Activated T-helper 1 cell treated with anti-CD3 and anti-CD28 coated beads, Interleukin-12 subunit alpha, Interleukin-12 subunit beta, Interleukin-2, Interleukin-4 antibody, amounts not matched to agents 30 ng/mL and 10 ng/mL and 1 ng/mL, durations not matched to agents 14 hours and 24 hours and 36 hours (primary cell): ENCODE data around the gene CCAR1. TPM values are rescaled to one million over a fixed set of nuclear protein-coding genes. Genes with fewer than 3 reads are reported as not detected.
"Not testable (repeated sequence)": the region's sequence is repeated elsewhere in the genome, so short reads cannot be mapped to it uniquely, and the experiment has no call there.

Experiments
- DNase-seq: peaks from one replicate; pipeline ENCODE4 v3.0.0; 2021; ENCODE audit warnings: low spot score
- H3K27ac Mint-ChIP-seq: one replicate; pipeline ENCODE4 v1.8.0; 2021; ENCODE audit warnings: mild to moderate bottlenecking, mixed read lengths
- H3K27me3 Mint-ChIP-seq: one replicate; pipeline ENCODE4 v1.8.0; 2022; ENCODE audit warnings: mild to moderate bottlenecking, moderate library complexity, mixed read lengths; ENCODE audit not compliant: insufficient read depth
- H3K36me3 Mint-ChIP-seq: one replicate; pipeline ENCODE4 v1.8.0; 2021; ENCODE audit warnings: low read depth, mixed read lengths
- H3K4me1 Mint-ChIP-seq: one replicate; pipeline ENCODE4 v1.8.0; 2021; ENCODE audit warnings: low read depth, mixed read lengths
- H3K4me3 Mint-ChIP-seq: one replicate; pipeline ENCODE4 v1.8.0; 2021; ENCODE audit warnings: mild to moderate bottlenecking, moderate library complexity, mixed read lengths
- H3K9me3 Mint-ChIP-seq: one replicate; pipeline ENCODE4 v1.8.0; 2021; ENCODE audit warnings: mixed read lengths
- intact Hi-C: fragments of 100-400 bp; cut with micrococcal nuclease; formaldehyde crosslinking; loops from one replicate; pipeline ENCODE4 v1.15.1; 2024
- total RNA-seq: library from RNA; stranded (reverse); gene quantifications from 2 replicates; pipeline ENCODE4 v1.2.3, GENCODE V29; 2022

Gene CCAR1
- total RNA-seq, 1 donor from 2014 or later, result 106 TPM

DNA sequence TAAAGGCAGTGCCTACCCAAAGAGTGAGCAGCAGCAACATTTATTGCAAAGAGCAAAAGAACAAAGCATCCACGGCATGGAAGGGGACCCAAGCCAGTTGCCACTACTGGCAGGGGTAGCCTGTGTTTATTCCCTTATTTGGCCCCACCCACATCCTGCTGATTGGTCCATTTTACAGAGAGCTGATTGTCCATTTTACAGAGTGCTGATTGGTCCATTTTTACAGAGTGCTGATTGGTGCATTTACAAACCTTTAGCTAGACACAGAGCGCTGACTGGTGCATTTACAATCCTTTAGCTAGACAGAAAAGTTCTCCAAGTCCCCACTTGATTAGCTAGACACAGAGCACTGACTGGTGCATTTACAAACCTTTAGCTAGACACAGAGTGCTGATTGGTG is 101.6 kb downstream of the CCAR1 start:
- H3K4me3 Mint-ChIP-seq, H3K4me1 Mint-ChIP-seq, H3K36me3 Mint-ChIP-seq, H3K27ac Mint-ChIP-seq, intact Hi-C loops, DNase-seq, H3K27me3 Mint-ChIP-seq, H3K9me3 Mint-ChIP-seq: not testable (repeated sequence)

- Mint-ChIP-seq H3K36me3 (no peaks in the 10 kb centered on the region), H3K27ac (no peak within 1 kb of the TSS), H3K9me3 (no peaks in the 10 kb centered on the region), H3K4me1 (no peaks in the 10 kb centered on the region), H3K4me3 (peak within 1 kb of the TSS; percentile 80), H3K27me3 (peaks cover 33% of the 10 kb centered on the region)
- DNase-seq, result peak; percentile 40
- intact Hi-C loops, result loop anchor here (1.0 to 5.0 kb wide), 2 partner anchors 74 to 275 kb away; partner anchors contain the start of gene DDX50
These were observed 105.9 kb downstream of the CCAR1 start, which contains the start of gene STOX1 for GRCh38 chr10:68826764-68827591. TSS of gene STOX1 (plus strand) at chr10:68827531. CDS start at chr10:68827624, 93 bp downstream.

GRCh38 chr10:68827592-68827959 is 106.5 kb downstream of the CCAR1 start:
- peaks cover 35% of the 10 kb centered on the region for H3K27me3 Mint-ChIP-seq
- H3K36me3 Mint-ChIP-seq, H3K27ac Mint-ChIP-seq, H3K4me3 Mint-ChIP-seq, DNase-seq, H3K9me3 Mint-ChIP-seq, H3K4me1 Mint-ChIP-seq: not testable (repeated sequence)
- intact Hi-C loops, result loop anchor here (1.0 to 5.0 kb wide), 2 partner anchors 74 to 275 kb away; partner anchors contain the start of gene DDX50

DNA sequence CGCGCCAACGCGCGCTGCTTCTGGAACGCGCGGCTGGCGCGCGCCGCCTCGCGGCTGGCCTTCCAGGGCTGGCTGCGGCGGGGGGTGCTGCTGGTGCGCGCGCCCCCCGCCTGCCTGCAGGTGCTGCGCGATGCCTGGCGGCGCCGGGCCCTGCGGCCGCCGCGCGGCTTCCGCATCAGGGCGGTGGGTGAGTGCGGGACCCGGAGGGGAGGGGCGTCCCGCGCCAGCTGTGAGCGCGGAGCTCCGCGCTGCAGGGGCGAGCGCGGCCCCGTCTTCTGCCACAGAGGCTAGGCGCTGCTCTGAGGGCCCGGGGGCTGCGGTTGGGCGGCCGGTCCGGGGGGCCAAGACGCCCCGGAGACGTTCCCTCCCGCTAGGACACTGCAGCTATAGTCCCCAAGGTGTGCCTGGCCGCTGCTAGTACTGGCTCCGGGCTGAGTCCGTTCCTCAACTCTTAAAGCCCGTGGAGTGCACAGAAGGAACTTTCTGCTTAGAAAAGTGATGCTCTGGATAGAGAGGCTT is 107.1 kb downstream of the CCAR1 start:
- Mint-ChIP-seq H3K27me3 (peaks cover 37% of the 10 kb centered on the region), H3K4me3 (peak overlapping the region; percentile 53)
- not testable (repeated sequence) for H3K9me3 Mint-ChIP-seq, DNase-seq, H3K4me1 Mint-ChIP-seq, H3K27ac Mint-ChIP-seq, H3K36me3 Mint-ChIP-seq
- intact Hi-C loops, result loop anchor here (5.0 kb wide), 1 partner anchor 276 kb away; no protein-coding TSS in a partner anchor

- Mint-ChIP-seq H3K9me3 (no peaks in the 10 kb centered on the region), H3K4me1 (no peaks in the 10 kb centered on the region), H3K4me3 (peak overlapping the region; percentile 53), H3K36me3 (no peaks in the 10 kb centered on the region), H3K27me3 (peaks cover 37% of the 10 kb centered on the region), H3K27ac (no peak overlapping the region)
- no peak for DNase-seq
- intact Hi-C loops, result loop anchor here (5.0 kb wide), 1 partner anchor 277 kb away; no protein-coding TSS in a partner anchor
These were observed 107.8 kb downstream of the CCAR1 start for GRCh38 chr10:68828833-68829232.

- DNase-seq, result no peak
- Mint-ChIP-seq H3K27me3 (peaks cover 41% of the 10 kb centered on the region), H3K4me1 (no peaks in the 10 kb centered on the region), H3K4me3 (no peak overlapping the region), H3K27ac (no peak overlapping the region), H3K9me3 (no peaks in the 10 kb centered on the region), H3K36me3 (no peaks in the 10 kb centered on the region)
- intact Hi-C loops, result loop anchor here (5.0 kb wide), 1 partner anchor 277 kb away; no protein-coding TSS in a partner anchor
These were observed 108.5 kb downstream of the CCAR1 start for GRCh38 chr10:68829521-68829920.

GRCh38 chr10:68829952-68830351 is 108.9 kb downstream of the CCAR1 start:
- Mint-ChIP-seq H3K4me1 (no peaks in the 10 kb centered on the region), H3K9me3 (no peaks in the 10 kb centered on the region), H3K27me3 (peaks cover 41% of the 10 kb centered on the region), H3K27ac (no peak overlapping the region), H3K4me3 (no peak overlapping the region), H3K36me3 (no peaks in the 10 kb centered on the region)
- intact Hi-C loops, result loop anchor here (5.0 kb wide), 1 partner anchor 278 kb away; no protein-coding TSS in a partner anchor
- no peak for DNase-seq

DNA sequence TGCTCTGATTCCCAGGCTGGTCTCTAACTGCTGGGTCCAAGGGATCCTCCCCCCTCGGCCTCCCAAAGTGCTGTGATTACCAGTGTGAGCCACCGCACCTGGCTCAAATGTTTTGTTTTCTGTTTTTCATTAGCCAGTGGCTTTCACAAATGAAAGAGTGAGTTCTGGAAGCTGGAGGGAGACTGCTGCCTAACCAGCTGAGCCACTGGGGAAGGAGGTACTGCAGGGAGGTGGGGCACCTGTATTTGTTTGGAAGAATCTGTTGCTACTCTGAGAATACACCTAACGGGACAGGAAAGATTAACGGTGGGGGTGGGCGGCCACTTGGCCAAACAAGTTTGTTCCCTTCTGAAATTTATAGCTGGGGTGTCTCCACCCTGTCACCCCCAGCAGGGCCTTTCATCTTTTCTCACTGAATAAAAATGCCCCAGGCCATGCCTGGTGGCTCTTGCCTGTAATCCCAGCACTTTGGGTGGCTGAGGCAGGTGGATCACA is 111.0 kb downstream of the CCAR1 start:
- no peak for DNase-seq
- H3K4me3 Mint-ChIP-seq, result no peak overlapping the region
- no peaks in the 10 kb centered on the region for H3K9me3 Mint-ChIP-seq
- H3K36me3 Mint-ChIP-seq, result no peaks in the 10 kb centered on the region
- intact Hi-C loops, result no loop called here
- H3K4me1 Mint-ChIP-seq, result no peaks in the 10 kb centered on the region
- peaks cover 33% of the 10 kb centered on the region for H3K27me3 Mint-ChIP-seq
- H3K27ac Mint-ChIP-seq, result no peak overlapping the region

- intact Hi-C loops, result no loop called here
These were observed 111.6 kb downstream of the CCAR1 start for GRCh38 chr10:68832601-68833000.

DNA sequence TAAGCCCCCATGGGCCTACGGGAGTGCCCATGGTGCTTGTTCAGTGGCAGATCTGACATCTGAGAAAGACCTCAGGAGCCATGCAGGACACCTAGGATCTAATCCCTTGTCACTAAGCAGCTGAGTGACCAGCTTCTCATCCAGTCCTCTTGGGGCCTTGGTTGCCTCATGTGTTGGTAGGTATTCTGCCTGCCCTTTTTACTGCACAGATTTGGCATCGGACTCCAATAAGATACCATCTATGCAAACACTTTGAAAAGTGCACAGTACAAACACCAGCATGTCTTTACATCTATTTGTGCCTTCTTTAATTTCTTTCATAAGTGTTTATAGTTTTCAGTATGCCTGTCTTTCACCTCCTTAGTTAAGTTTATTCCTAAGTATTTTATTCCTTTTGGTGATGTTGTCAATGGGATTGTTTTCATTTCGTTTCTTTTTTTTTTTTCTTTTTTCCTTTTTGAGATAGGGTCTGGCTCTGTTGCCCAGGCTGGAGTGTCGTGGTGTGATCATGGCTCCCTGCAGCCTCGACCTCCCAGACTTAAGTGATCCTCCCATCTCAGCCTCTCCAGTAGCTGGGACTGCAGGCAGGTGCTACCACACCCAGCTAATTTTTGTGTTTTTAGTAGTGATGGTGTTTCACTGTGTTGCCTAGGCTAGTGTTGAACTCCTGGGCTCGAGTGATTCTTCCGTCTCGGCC is 116.7 kb downstream of the CCAR1 start:
- Mint-ChIP-seq H3K4me3 (no peak overlapping the region), H3K36me3 (no peaks in the 10 kb centered on the region), H3K4me1 (no peaks in the 10 kb centered on the region), H3K9me3 (no peaks in the 10 kb centered on the region), H3K27me3 (peaks cover 6% of the 10 kb centered on the region), H3K27ac (no peak overlapping the region)
- DNase-seq, result no peak
- intact Hi-C loops, result no loop called here

More at GRCh38 chr10:68832601-68833000, 111.6 kb downstream of the CCAR1 start:
- H3K36me3 Mint-ChIP-seq, result no peaks in the 10 kb centered on the region
- no peak overlapping the region for H3K27ac Mint-ChIP-seq
- peaks cover 33% of the 10 kb centered on the region for H3K27me3 Mint-ChIP-seq
- H3K9me3 Mint-ChIP-seq, result no peaks in the 10 kb centered on the region
- no peak overlapping the region for H3K4me3 Mint-ChIP-seq
- H3K4me1 Mint-ChIP-seq, result no peaks in the 10 kb centered on the region
- DNase-seq, result no peak

- H3K9me3 Mint-ChIP-seq, H3K4me3 Mint-ChIP-seq, H3K36me3 Mint-ChIP-seq, intact Hi-C loops, H3K27me3 Mint-ChIP-seq, DNase-seq, H3K4me1 Mint-ChIP-seq, H3K27ac Mint-ChIP-seq: not testable (repeated sequence)
These were observed 119.6 kb downstream of the CCAR1 start for GRCh38 chr10:68840650-68841049.
